OCI-LY7 (cell line): Measurements from ENCODE around the gene GPRC5B.

Experiments used
- CTCF ChIP-seq: fragments of 200-600 bp; sonication (generic); conservative IDR thresholded peaks from 2 replicates; pipeline ENCODE4 v1.5.1; 2014; ENCODE audit warnings: mild to moderate bottlenecking, antibody characterized with exemption, low read length, moderate library complexity, mixed read lengths
- EZH2phosphoT487 ChIP-seq: fragments of 200-600 bp; sonication (generic); IDR thresholded peaks from 2 replicates; pipeline ENCODE4 v1.6.1; 2018; ENCODE audit warnings: low read depth, borderline replicate concordance, mild to moderate bottlenecking, mixed run types, antibody characterized with exemption, low read length, moderate library complexity, mixed read lengths

GRCh38 chr16:19853132-19853741 is 31.4 kb downstream of the GPRC5B start:
- TF ChIP-seq CTCF = no peak
- no peak for TF ChIP-seq EZH2phosphoT487
